ENCODE results near the gene MYMX. TPM values are rescaled to one million over a fixed set of nuclear protein-coding genes. Genes with fewer than 3 reads are reported as not detected.

Gene MYMX
- total and polyA plus RNA-seq, 2 donors from 2014 or later: 1.1 to 2.2 TPM

DNA sequence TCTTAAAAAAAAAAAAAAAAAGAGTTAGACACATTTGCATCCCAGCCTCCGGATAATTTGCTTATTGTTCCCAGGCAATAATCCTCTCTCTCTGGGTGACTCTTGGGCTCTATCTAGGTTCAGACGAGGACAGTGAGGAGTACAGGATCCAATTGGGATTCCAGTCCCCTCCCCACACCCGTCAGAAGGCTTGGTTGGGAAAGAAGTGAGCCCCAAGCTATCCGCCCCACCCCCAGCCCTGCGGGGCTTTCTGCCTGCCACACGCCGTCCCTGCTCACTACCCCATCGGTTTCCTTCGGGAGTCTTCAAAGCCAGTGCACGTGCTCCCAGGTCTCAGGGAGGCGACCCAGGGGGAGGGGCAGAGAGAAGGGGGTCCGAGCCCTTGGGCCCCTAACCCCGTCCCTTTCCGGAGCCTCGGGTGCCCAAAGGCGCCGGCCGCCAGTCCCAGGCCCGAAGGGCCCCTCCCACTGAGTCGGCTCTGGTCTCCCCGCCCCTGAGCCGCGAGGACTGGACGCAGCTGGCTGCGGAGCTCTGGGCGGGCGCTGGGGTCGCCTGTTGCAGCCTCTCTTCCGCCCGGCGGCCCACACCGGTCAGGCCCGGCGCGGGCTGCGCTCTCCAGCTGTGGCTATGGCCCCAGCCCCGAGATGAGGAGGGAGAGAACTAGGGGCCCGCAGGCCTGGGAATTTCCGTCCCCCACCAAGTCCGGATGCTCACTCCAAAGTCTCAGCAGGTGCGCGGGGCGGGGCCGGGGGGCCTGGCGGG, 2.5 kb downstream of the MYMX start:
- no peaks in the 10 kb centered on the region for H3K9me3 ChIP-seq (ENCODE audit: control insufficient read depth in 2 of 3, insufficient read depth in 1 of 3, low read length in 3 of 3)
- no peak for FAIRE-seq
- H3K4me1 ChIP-seq (ENCODE audit: control insufficient read depth in 2 of 3, insufficient read depth in 2 of 3, low read depth in 1 of 3, low read length in 3 of 3): peaks cover 0 to 29% (median 7%) of the 10 kb centered on the region in 3 donors
- no peaks in the 10 kb centered on the region for H3K27me3 ChIP-seq (ENCODE audit: control insufficient read depth, insufficient read depth, low read length)
- peak overlapping the region; percentile 42 to 58 (median 58) for H3K4me3 ChIP-seq (ENCODE audit: low read length in 3 of 3)
- H3K36me3 ChIP-seq (ENCODE audit: control insufficient read depth in 2 of 3, insufficient read depth in 3 of 3, low read length in 3 of 3): no peaks in the 10 kb centered on the region
- intact Hi-C loops (cut with DNase I): no loop called here
- peak overlapping the region; percentile 80 to 91 for H3K27ac ChIP-seq (ENCODE audit: low read depth in 2 of 2, low read length in 2 of 2)
- DNase-seq: peak; percentile 89 to 98 (median 93)
- peak overlapping the region in 2 of 3 donors; percentile 38 to 44 for H3K9ac ChIP-seq (ENCODE audit: low read length in 3 of 3)
- TF ChIP-seq, protein P1, sequence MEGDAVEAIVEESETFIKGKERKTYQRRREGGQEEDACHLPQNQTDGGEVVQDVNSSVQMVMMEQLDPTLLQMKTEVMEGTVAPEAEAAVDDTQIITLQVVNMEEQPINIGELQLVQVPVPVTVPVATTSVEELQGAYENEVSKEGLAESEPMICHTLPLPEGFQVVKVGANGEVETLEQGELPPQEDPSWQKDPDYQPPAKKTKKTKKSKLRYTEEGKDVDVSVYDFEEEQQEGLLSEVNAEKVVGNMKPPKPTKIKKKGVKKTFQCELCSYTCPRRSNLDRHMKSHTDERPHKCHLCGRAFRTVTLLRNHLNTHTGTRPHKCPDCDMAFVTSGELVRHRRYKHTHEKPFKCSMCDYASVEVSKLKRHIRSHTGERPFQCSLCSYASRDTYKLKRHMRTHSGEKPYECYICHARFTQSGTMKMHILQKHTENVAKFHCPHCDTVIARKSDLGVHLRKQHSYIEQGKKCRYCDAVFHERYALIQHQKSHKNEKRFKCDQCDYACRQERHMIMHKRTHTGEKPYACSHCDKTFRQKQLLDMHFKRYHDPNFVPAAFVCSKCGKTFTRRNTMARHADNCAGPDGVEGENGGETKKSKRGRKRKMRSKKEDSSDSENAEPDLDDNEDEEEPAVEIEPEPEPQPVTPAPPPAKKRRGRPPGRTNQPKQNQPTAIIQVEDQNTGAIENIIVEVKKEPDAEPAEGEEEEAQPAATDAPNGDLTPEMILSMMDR (IDR thresholded peaks at IDR 0.05; ENCODE audit: borderline replicate concordance, extremely low read depth, insufficient read depth): no peak

DNA sequence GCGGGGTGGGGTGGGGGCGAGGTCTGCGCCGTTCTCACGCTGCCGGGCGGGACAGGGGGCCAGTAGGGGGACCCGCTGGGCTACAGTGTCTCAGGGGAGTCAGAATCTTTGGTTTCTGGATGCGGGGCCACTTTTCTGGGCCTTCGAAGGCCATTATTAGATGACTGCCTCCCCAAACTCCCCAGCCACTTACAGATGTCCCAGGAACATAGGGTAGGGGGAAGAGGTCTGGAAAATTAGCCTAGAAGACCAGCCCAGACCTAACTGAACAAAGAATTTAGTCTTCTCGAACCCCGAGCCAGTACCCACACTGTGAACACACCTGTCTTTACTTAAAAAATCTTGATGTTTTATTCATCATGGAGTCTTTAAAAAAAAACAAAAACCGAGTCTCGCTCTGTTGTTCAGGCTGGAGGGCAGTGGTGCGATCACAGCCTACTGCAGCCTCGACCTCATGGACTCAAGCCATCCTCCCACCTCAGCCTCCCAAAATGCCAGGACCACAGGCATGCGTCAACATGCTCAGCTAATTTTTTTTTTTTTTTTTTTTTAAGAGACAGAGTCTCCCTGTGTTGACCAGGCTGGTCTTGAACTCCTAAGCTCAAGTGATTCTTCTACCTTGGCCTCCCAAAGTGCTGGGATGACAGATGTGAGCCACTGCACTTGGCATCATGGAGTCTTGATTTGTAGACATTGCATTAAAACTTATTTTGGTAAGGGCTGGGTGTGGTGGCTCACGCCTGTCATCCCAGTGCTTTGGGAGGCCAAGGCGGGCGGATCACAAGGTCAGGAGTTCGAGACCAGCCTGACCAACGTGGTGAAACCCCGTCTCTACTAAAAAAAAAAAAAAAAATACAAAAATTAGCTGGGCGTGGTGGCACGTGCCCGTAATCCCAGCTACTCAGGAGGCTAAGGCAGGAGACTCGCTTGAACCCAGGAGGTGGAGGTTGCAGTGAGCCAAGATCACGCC, 3.4 kb downstream of the MYMX start:
- Histone ChIP-seq H3K9me3 (ENCODE audit: control insufficient read depth in 2 of 3, insufficient read depth in 1 of 3, low read length in 3 of 3) (no peaks in the 10 kb centered on the region), H3K4me1 (ENCODE audit: control insufficient read depth in 2 of 3, insufficient read depth in 2 of 3, low read depth in 1 of 3, low read length in 3 of 3) (peaks cover 0 to 32% (median 9%) of the 10 kb centered on the region in 3 donors), H3K36me3 (ENCODE audit: control insufficient read depth in 2 of 3, insufficient read depth in 3 of 3, low read length in 3 of 3) (no peaks in the 10 kb centered on the region), H3K27ac (ENCODE audit: low read depth in 2 of 2, low read length in 2 of 2) (peak overlapping the region; percentile 83 to 91), H3K4me3 (ENCODE audit: low read length in 3 of 3) (peak overlapping the region; percentile 24 to 65 (median 60)), H3K9ac (ENCODE audit: low read length in 3 of 3) (peak overlapping the region in 2 of 3 donors; percentile 48 to 85), H3K27me3 (ENCODE audit: control insufficient read depth, insufficient read depth, low read length) (no peaks in the 10 kb centered on the region)
- TF ChIP-seq, protein P1 (IDR thresholded peaks at IDR 0.05; ENCODE audit: borderline replicate concordance, extremely low read depth, insufficient read depth): no peak
- intact Hi-C loops (cut with DNase I): no loop called here
- DNase-seq (peak in 2 of 5 donors; percentile 43 to 52), FAIRE-seq (no peak)

DNA sequence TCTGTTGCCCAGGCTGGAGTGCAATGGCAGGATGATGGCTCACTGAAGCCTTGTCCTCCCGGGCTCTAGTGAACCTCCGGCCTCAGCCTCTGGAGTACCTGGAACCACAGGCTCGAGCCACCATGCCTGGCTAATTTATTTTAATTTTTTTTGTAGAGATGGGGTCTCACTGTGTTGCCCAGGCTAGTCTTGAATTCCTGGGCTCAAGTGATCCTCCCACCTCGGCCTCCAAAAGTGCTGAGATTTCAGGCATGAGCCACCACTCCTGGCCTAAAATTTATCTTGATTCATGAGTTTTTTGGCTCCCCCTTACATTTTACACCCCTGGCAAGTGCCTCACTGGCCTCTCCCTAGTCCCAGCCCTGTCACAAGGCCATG, 4.2 kb downstream of the MYMX start:
- no peak overlapping the region for H3K4me3 ChIP-seq (ENCODE audit: low read length in 3 of 3)
- no peak overlapping the region for H3K9ac ChIP-seq (ENCODE audit: low read length in 3 of 3)
- no peak for FAIRE-seq
- intact Hi-C loops (cut with DNase I): no loop called here
- peaks cover 0 to 32% (median 14%) of the 10 kb centered on the region in 3 donors for H3K4me1 ChIP-seq (ENCODE audit: control insufficient read depth in 2 of 3, insufficient read depth in 2 of 3, low read depth in 1 of 3, low read length in 3 of 3)
- H3K36me3 ChIP-seq (ENCODE audit: control insufficient read depth in 2 of 3, insufficient read depth in 3 of 3, low read length in 3 of 3): no peaks in the 10 kb centered on the region
- H3K9me3 ChIP-seq (ENCODE audit: control insufficient read depth in 2 of 3, insufficient read depth in 1 of 3, low read length in 3 of 3): no peaks in the 10 kb centered on the region
- TF ChIP-seq, protein P1 (IDR thresholded peaks at IDR 0.05; ENCODE audit: borderline replicate concordance, extremely low read depth, insufficient read depth): no peak
- H3K27me3 ChIP-seq (ENCODE audit: control insufficient read depth, insufficient read depth, low read length): no peaks in the 10 kb centered on the region
- peak in 1 of 5 donors; percentile 49 for DNase-seq
- H3K27ac ChIP-seq (ENCODE audit: low read depth in 2 of 2, low read length in 2 of 2): peak overlapping the region; percentile 86 to 91

Measured in kidney (tissue), 14 donors.